NCI-H2227 (cell line): Measurements from ENCODE around the gene STXBP5.
"Not testable (repeated sequence)": the region's sequence is repeated elsewhere in the genome, so short reads cannot be mapped to it uniquely, and the experiment has no call there.

Experiments
- DNase-seq: peaks from one replicate; lab custom pipeline; 2025; ENCODE audit not compliant: unreplicated experiment; lab: John Stamatoyannopoulos, UW

STXBP5 gene

GRCh38 chr6:147372806-147373205 lies 168.6 kb downstream of the STXBP5 start:
- DNase-seq: no peak

GRCh38 chr6:147378819-147379218 lies 174.6 kb downstream of the STXBP5 start:
- no peak for DNase-seq

DNA sequence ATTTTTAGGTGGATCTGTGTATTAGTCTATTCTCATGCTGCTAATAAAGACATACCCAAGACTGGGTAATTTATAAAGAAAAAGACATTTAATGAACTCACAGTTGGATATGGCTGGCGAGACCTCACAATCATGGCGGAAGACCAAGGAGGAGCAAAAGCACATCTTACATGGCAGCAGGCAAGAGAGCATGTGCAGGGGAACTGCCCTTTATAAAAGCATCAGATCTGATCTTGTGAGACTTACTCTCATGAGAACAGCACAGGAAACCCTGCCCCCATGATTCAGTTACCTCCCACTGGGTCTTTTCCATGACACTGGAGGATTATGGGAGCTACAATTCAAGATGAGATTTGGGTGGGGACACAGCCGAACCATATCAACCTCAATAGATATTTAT lies 176.6 kb downstream of the STXBP5 start:
- not testable (repeated sequence) for DNase-seq

- DNase-seq: no peak
These were observed 177.5 kb downstream of the STXBP5 start for GRCh38 chr6:147381712-147382111.

DNA sequence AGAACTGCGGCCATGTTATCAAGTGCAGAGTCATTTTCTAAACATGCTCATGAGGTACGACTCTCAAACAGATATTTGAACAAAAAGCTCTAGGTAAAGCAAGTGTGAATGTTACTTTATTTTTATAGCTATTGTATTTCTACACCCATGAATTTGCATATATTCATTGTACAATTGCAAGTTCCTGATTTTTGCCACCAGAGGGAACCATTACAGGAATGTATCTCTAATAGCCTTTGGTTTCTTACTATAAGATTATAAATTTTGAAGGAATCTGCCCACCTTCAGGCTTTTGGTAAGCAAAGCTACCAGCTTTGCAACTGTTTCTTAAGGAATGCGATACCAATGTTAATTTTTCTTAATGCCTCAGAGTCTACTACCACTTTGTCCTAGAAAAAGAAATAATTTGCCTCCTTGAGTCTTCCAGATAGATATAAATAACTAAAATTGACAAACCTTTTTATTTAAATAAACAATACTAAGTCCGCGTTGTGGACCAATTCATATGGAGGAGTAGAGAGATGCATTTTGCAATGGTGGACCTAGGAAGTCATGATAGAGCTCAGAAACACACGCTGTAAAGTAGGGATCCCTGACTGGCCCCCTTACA lies 178.8 kb downstream of the STXBP5 start:
- DNase-seq: peak; percentile 4

GRCh38 chr6:147384029-147384428 lies 179.8 kb downstream of the STXBP5 start:
- no peak for DNase-seq

GRCh38 chr6:147384737-147385710 lies 180.8 kb downstream of the STXBP5 start:
- no peak for DNase-seq

- no peak for DNase-seq
These were observed 185.2 kb downstream of the STXBP5 start for GRCh38 chr6:147389463-147389862.

- DNase-seq: peak; percentile 18
These were observed 186.8 kb downstream of the STXBP5 start for GRCh38 chr6:147390909-147391536.

DNA sequence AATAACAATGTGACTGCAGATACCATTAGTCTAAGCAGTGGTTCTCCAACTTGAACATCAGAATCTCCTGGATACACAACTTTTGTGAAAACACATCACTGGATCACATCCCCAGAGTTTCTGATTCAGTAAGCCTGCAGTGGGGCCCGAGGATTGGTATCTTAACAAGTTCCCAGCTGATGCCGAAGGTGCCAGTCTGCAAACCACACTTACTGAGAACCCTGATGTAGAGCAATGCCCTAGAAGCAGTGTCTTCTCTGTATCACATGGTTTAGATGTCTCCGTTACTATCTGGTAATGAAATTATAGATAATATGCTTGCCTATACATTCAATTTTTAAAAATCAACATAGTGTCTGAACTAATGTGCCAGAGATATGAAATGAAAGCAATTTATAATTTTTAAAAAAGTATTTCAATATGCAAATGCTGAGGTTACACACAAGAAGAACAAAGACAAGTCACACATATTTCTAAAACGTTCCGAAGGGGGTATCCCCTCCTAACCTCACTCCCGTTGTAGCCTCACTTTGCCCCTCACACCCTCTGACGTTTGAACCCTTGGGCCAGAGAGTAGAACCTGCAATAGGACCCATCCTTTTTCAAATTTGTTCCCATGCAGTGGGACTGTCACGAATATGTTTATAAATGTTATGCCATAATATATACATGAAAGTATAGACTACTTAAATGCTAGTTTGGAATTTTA lies 188.9 kb downstream of the STXBP5 start:
- DNase-seq: no peak

DNA sequence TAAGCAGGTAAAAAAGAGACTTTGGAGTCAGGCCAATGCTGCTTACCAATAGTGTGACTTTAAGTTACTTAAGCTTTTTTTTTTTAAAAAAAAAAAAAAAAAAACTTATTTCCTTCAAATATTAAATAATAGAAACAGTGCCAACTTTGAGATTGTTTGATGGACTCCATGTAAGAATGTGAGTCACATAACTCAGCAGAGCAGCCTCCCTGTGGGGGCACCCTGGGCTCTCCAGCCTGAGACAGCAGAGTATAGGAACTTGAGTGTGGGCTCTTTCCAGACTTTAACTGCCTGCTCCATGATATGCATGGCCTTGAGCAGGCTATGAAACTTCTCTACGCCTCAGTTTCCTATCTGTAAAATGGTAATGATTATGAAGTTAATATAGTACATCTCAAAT lies 190.9 kb downstream of the STXBP5 start:
- no peak for DNase-seq

DNA sequence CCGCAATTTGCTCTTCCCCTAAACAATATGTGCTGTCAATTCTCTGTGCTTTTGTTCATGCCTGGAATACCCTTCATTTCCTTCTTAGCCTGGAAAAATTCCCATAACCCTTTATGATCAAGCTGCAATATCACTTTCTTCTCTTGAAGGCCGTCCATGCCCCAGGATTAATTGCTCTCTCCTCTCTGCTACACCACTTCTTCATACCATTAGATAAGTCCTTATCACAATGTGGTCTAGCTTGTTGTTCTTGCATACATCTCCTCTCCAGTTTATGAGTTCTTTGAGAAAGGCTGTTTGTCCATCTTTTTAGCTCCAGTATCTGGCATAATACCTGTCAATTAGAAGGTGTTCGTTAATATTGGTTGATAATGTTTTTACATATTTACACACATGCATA lies 193.1 kb downstream of the STXBP5 start:
- DNase-seq: no peak

- DNase-seq: no peak
These were observed 196.8 kb downstream of the STXBP5 start for GRCh38 chr6:147400968-147401367.

DNA sequence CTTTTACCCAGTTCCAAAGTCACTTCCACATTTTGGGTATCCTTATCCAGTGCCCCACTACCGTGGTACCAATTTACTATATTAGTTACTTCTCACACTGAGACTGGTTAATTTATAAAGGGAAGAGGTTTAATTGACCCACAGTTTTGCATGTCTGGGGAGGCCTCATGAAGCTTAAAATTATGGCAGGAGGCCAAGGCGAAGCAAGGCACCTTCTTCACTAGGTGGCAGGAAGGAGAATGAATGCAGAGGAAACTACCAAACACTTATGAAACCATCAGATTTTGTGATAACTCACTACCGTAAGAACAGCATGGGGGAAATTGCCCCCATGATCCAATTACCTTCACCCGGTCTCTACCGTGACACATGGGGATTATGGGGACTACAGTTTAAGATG lies 197.6 kb downstream of the STXBP5 start:
- no peak for DNase-seq

DNA sequence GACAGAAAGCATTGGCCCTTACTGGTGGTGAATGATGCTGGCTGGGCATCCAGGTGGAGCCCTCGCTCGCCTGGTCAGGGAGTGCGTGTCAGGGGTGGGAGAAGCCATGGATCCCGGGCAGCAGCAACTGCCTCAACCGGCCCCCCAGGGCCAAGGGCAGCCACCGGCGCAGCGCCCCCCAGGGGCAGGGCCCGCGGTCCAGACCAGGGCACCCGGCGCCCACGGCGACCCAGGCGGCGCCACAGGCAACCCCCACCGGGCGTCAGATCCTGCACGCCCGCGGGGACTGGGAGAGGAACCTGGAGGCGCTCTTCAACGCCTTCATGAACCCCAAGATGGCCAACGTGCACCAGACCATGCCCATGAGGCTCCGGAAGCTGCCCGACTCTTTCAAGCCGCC lies 202.6 kb downstream of the STXBP5 start:
- DNase-seq: no peak

- DNase-seq: no peak
These were observed 203.4 kb downstream of the STXBP5 start for GRCh38 chr6:147407571-147407970.

GRCh38 chr6:147416622-147417021 lies 212.4 kb downstream of the STXBP5 start:
- DNase-seq: no peak

- DNase-seq: no peak
These were observed 213.7 kb downstream of the STXBP5 start for GRCh38 chr6:147417954-147418353.

DNA sequence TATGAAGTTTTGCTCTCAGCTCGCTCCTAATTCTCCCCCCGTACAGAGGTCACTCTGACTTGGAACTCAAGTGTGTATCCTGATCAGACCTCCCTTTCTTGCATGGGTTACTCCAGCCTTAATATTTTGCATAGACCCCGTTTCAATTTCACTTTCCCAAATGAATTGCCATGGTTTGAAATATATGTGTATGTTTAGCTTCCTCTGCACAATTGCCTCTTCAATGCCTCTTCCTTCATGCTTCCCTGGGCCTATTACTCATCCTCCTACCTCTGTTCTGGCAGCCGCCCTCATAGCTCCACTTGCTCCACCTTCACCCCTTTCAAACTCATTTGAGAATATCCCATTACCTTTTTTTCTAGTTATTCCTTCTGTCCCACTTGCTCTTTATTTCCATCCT lies 214.3 kb downstream of the STXBP5 start:
- no peak for DNase-seq

DNA sequence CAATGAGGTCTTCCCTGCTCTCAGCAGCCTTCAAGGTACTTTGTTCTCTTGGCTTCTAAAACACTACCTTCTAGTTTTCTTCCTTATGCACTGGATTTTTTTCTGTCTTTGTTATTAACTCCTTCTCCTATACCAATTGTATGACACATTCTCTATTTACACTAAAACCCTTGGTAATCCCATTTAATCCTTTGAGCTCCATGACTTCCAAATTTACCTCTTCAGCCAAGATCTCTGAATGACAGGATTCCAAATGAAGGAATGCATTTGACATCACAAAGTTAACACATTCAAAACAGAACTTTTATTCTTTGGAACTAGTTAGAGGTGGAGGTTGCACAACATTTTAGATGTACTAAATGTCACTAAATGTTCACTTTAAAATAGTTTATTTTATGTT lies 217.7 kb downstream of the STXBP5 start:
- no peak for DNase-seq

DNA sequence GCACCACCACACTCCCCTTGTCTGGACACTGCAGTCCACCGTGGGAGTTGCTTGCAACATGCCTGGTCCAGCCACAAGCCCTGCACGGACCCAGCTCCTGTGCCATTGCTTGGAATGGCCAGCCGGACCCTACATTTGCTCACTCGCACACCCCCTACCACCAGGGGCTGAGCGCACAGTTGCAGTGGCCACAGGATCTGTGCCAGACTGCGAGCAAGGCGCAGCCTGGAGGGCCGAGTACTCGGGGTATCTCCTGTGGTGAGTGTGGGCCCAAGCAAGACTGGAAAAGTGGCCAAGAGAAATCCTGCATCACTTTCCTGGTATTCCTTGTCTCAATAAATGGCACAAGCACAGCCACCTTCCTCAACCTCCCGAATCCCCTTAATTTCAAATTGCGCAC lies 218.9 kb downstream of the STXBP5 start:
- DNase-seq: no peak
